Endothelial cell of umbilical vein (primary cell): Measurements from ENCODE around the gene FMN2. TPM values are rescaled to one million over a fixed set of nuclear protein-coding genes. Genes with fewer than 3 reads are reported as not detected.

Experiments
- BruUV-seq: library from RNA; stranded (reverse); fragments of 400-500 nt; replicated peaks from 2 replicates; lab custom pipeline; 2021; lab: Mats Ljungman, UMichigan
- CTCF ChIA-PET: fragments of 300-600, 350-600 bp; sonication (Branson Sonifier 250); formaldehyde crosslinking; loops from one replicate; lab custom pipeline; 2021; ENCODE audit warnings: antibody characterized with exemption, inconsistent platforms; lab: Charles Lee
- POLR2A ChIA-PET: fragments of 300-600, 350-600 bp; sonication (Branson Sonifier 250); formaldehyde crosslinking; loops from one replicate; lab custom pipeline; 2021; ENCODE audit warnings: antibody characterized with exemption, inconsistent platforms; lab: Charles Lee
- DNase-seq: peaks from one replicate; pipeline ENCODE4 v3.0.0-alpha.2; 2011; ENCODE audit warnings: low read depth, low spot score
- FAIRE-seq: peaks from 2 replicates; lab custom pipeline; 2011; peaks lifted over from hg19 to GRCh38; lab: Jason Lieb, UNC
- H2AFZ ChIP-seq: 2 replicates; pipeline ENCODE4 v1.6.0; 2012; ENCODE audit warnings: low read depth, low read length, control low read depth, inconsistent platforms
- H3K27ac ChIP-seq: 2 replicates; pipeline ENCODE4 v1.5.1; 2011; ENCODE audit warnings: low read depth, mild to moderate bottlenecking, control low read depth, low read length, moderate library complexity; ENCODE audit not compliant: insufficient read depth
- H3K27me3 ChIP-seq, 2 experiments: 2 replicates each; pipeline versions ENCODE4 v1.6.0 to v1.6.1; 2011; ENCODE audit warnings: low read length in 2 of 2, mixed read lengths in 1 of 2; ENCODE audit not compliant: control insufficient read depth in 2 of 2, insufficient read depth in 2 of 2
- H3K36me3 ChIP-seq, 2 experiments: 2 replicates in 1 of 2; 3 replicates in 1 of 2; pipeline ENCODE4 v1.5.1; 2011; ENCODE audit warnings: low read length in 2 of 2, mild to moderate bottlenecking in 1 of 2, moderate library complexity in 1 of 2; ENCODE audit not compliant: control insufficient read depth in 2 of 2, insufficient read depth in 2 of 2; ENCODE audit errors: extremely low read depth in 1 of 2
- H3K4me1 ChIP-seq: 3 replicates; pipeline ENCODE4 v1.5.1; 2011; ENCODE audit warnings: mild to moderate bottlenecking, low read length; ENCODE audit not compliant: control insufficient read depth, insufficient read depth; ENCODE audit errors: extremely low read depth
- H3K4me2 ChIP-seq: 2 replicates; pipeline ENCODE4 v1.6.1; 2011; ENCODE audit warnings: low read length, control low read depth, mixed read lengths; ENCODE audit not compliant: insufficient read depth
- H3K4me3 ChIP-seq, 3 experiments: fragments of 200-600 bp in 1 of 3; sonication (generic), shearing (Covaris generic) in 1 of 3; replicated peaks in 1 of 3; 2 replicates each; pipeline ENCODE4 v1.5.1; 2011 to 2016; ENCODE audit warnings: control low read depth in 3 of 3, low read length in 3 of 3, mild to moderate bottlenecking in 2 of 3, inconsistent platforms in 1 of 3, low read depth in 1 of 3, moderate library complexity in 1 of 3; ENCODE audit not compliant: insufficient read depth in 1 of 3
- H3K79me2 ChIP-seq: 2 replicates; pipeline ENCODE4 v1.6.0; 2012; ENCODE audit warnings: low read length, inconsistent platforms; ENCODE audit not compliant: control insufficient read depth, insufficient read depth
- H3K9ac ChIP-seq: replicated peaks from 2 replicates; pipeline ENCODE3; 2011; ENCODE audit warnings: low read length, control low read depth; ENCODE audit not compliant: insufficient read depth; ENCODE audit errors: extremely low read depth
- H3K9me1 ChIP-seq: replicated peaks from 3 replicates; pipeline ENCODE4 v1.6.0; 2011; ENCODE audit warnings: mild to moderate bottlenecking, low read length; ENCODE audit not compliant: control insufficient read depth, insufficient read depth; ENCODE audit errors: extremely low read depth
- H3K9me3 ChIP-seq: replicated peaks from 2 replicates; pipeline ENCODE4 v1.5.1; 2012; ENCODE audit warnings: low read length, inconsistent platforms; ENCODE audit not compliant: control insufficient read depth, insufficient read depth
- H4K20me1 ChIP-seq: replicated peaks from 2 replicates; pipeline ENCODE3; 2011; ENCODE audit warnings: mild to moderate bottlenecking, low read length; ENCODE audit not compliant: control insufficient read depth, insufficient read depth; ENCODE audit errors: extremely low read depth
- CTCF ChIP-seq, 2 donors: IDR thresholded peaks; 1 replicate in 1 of 2; 2 replicates in 1 of 2; pipeline ENCODE4 v1.5.1; 2011; ENCODE audit warnings: low read length in 2 of 2, mild to moderate bottlenecking in 2 of 2, moderate library complexity in 2 of 2, control low read depth in 1 of 2, inconsistent platforms in 1 of 2, low read depth in 1 of 2; ENCODE audit not compliant: insufficient read depth in 1 of 2; ENCODE audit errors: extremely low read depth in 1 of 2
- EZH2 ChIP-seq: IDR thresholded peaks from 2 replicates; pipeline ENCODE4 v1.6.1; 2012; ENCODE audit warnings: borderline replicate concordance, low read depth, mild to moderate bottlenecking, moderate library complexity, low read length, inconsistent platforms; ENCODE audit not compliant: severe bottlenecking
- FOS ChIP-seq: IDR thresholded peaks from 2 replicates; pipeline ENCODE4 v1.6.1; 2011; ENCODE audit warnings: mild to moderate bottlenecking, low read length, moderate library complexity, borderline replicate concordance; ENCODE audit not compliant: insufficient read depth
- GATA2 ChIP-seq: IDR thresholded peaks from 2 replicates; pipeline ENCODE4 v1.7.0; 2011; ENCODE audit warnings: low read depth, mild to moderate bottlenecking, moderate library complexity, mixed read lengths, low read length; ENCODE audit not compliant: insufficient read length, insufficient read depth
- JUN ChIP-seq: IDR thresholded peaks from 2 replicates; pipeline ENCODE4 v1.6.1; 2011; ENCODE audit warnings: borderline replicate concordance, low read depth; ENCODE audit not compliant: insufficient read length, insufficient read depth
- MAX ChIP-seq: IDR thresholded peaks from 2 replicates; pipeline ENCODE4 v1.6.1; 2011; ENCODE audit not compliant: insufficient read depth, insufficient read length
- MYC ChIP-seq: IDR thresholded peaks from one replicate; pipeline ENCODE4 v1.6.1; 2011; ENCODE audit warnings: mild to moderate bottlenecking, low read depth, low read length
- POLR2A ChIP-seq: IDR thresholded peaks from 2 replicates; pipeline ENCODE4 v1.6.1; 2012; ENCODE audit warnings: low read depth, mild to moderate bottlenecking, control low read depth, low read length
- POLR2AphosphoS5 ChIP-seq: IDR thresholded peaks from 2 replicates; pipeline ENCODE4 v1.6.1; 2012; ENCODE audit warnings: low read depth, mild to moderate bottlenecking, control low read depth, low read length, moderate library complexity; ENCODE audit not compliant: insufficient read depth
- dilution Hi-C: fragments of 300-500 bp; cut with MboI; formaldehyde crosslinking; loops from one replicate; pipeline ENCODE4 v1.15.0; 2019; ENCODE audit warnings: low sequenced_read_pairs; ENCODE audit not compliant: extremely low pct_ligation_motif_present
- intact Hi-C: fragments of 100-400 bp; cut with micrococcal nuclease; formaldehyde crosslinking; loops from one replicate; pipeline ENCODE4 v1.10.0; 2022
- polyA plus RNA-seq, 4 experiments: library from polyadenylated mRNA; depleted of rRNA in 3 of 4; stranded (reverse) in 3 of 4; unstranded in 1 of 4; fragments of >200 nt; gene quantifications; 2 replicates each; pipeline versions ENCODE4 v1.2.1 to v1.2.3, GENCODE V29; 2011 to 2012; ENCODE audit warnings: missing spikeins in 1 of 4
- total RNA-seq: library from RNA; stranded (reverse); gene quantifications from 2 replicates; pipeline ENCODE4 v1.2.3, GENCODE V29; 2021

The FMN2 gene
- total and polyA plus RNA-seq, 2 donors (not counting 3 experiments of a cell fraction or from before 2014, with no cell fraction given): not detected

- ChIA-PET POLR2A (no interaction called here), CTCF (no interaction called here)
- TF ChIP-seq FOS: no peak
- TF ChIP-seq GATA2: no peak
- no peak for TF ChIP-seq MAX
- TF ChIP-seq POLR2AphosphoS5: no peak
- TF ChIP-seq EZH2: no peak
- TF ChIP-seq MYC: no peak
- no peak for TF ChIP-seq POLR2A
- TF ChIP-seq JUN: no peak
- no peak for TF ChIP-seq CTCF (IDR thresholded peaks at IDR 0.05; ENCODE audit: extremely low read depth in 1 of 2, insufficient read depth in 1 of 2, low read depth in 1 of 2, low read length in 2 of 2)
- Histone ChIP-seq H3K4me3 (no peak overlapping the region), H3K27me3 (no peaks in the 10 kb centered on the region), H3K9me1 (no peaks in the 10 kb centered on the region), H3K27ac (no peak overlapping the region), H3K9ac (no peak overlapping the region), H3K36me3 (no peaks in the 10 kb centered on the region), H3K79me2 (no peaks in the 10 kb centered on the region), H4K20me1 (no peaks in the 10 kb centered on the region), H3K9me3 (peaks cover 2% of the 10 kb centered on the region), H2AFZ (no peak overlapping the region), H3K4me2 (no peak overlapping the region), H3K4me1 (no peaks in the 10 kb centered on the region)
- FAIRE-seq (no peak), DNase-seq (no peak)
- BruUV-seq: no TSS peak
- dilution Hi-C loops: no loop called here
- intact Hi-C loops: no loop called here
Observed at GRCh38 chr1:240467895-240468294, 376.2 kb downstream of the FMN2 start.
